Trophoblast cell (in vitro differentiated cells and primary cell): ENCODE measurements around the gene ZNF491.
"Not testable (repeated sequence)": the region's sequence is repeated elsewhere in the genome, so short reads cannot be mapped to it uniquely, and the experiment has no call there.

Experiments
- DNase-seq, 2 donors: peaks; one replicate each; pipeline ENCODE4 v3.0.0-alpha.2; 2016
- H2AFZ ChIP-seq: 2 replicates; pipeline ENCODE4 v1.6.1; 2013; ENCODE audit warnings: low read length, moderate library complexity, mild to moderate bottlenecking; ENCODE audit not compliant: insufficient read depth, poor library complexity
- H2AK5ac ChIP-seq: 2 replicates; pipeline ENCODE4 v1.6.1; 2013; ENCODE audit warnings: mild to moderate bottlenecking, low read length
- H2BK120ac ChIP-seq: 2 replicates; pipeline ENCODE4 v1.6.1; 2013; ENCODE audit warnings: low read length, mild to moderate bottlenecking, moderate library complexity; ENCODE audit not compliant: insufficient read depth, poor library complexity
- H2BK12ac ChIP-seq: 2 replicates; pipeline ENCODE4 v1.6.1; 2013; ENCODE audit warnings: mild to moderate bottlenecking, low read length, moderate library complexity
- H2BK5ac ChIP-seq: 2 replicates; pipeline ENCODE4 v1.6.1; 2013; ENCODE audit warnings: low read length, low read depth, moderate library complexity, mild to moderate bottlenecking; ENCODE audit not compliant: poor library complexity
- H3K14ac ChIP-seq: 2 replicates; pipeline ENCODE4 v1.6.1; 2013; ENCODE audit warnings: mild to moderate bottlenecking, low read length
- H3K18ac ChIP-seq: 2 replicates; pipeline ENCODE4 v1.6.1; 2013; ENCODE audit warnings: mild to moderate bottlenecking, low read length
- H3K23ac ChIP-seq: 2 replicates; pipeline ENCODE4 v1.6.1; 2013; ENCODE audit warnings: low read length
- H3K27ac ChIP-seq: 2 replicates; pipeline ENCODE4 v1.5.1; 2013; ENCODE audit warnings: low read depth, mild to moderate bottlenecking, inconsistent platforms, low read length, moderate library complexity
- H3K27me3 ChIP-seq: 2 replicates; pipeline ENCODE4 v1.6.1; 2013; ENCODE audit warnings: inconsistent platforms, mild to moderate bottlenecking, low read length, moderate library complexity; ENCODE audit not compliant: insufficient read depth
- H3K36me3 ChIP-seq, 2 experiments: 1 replicate in 1 of 2; 2 replicates in 1 of 2; pipeline ENCODE4 v1.6.1; 2013; ENCODE audit warnings: low read length in 2 of 2, mild to moderate bottlenecking in 2 of 2, moderate library complexity in 1 of 2; ENCODE audit not compliant: insufficient read depth in 2 of 2, control insufficient read depth in 1 of 2
- H3K4ac ChIP-seq: 2 replicates; pipeline ENCODE4 v1.6.1; 2013; ENCODE audit warnings: low read depth, mild to moderate bottlenecking, low read length, moderate library complexity
- H3K4me1 ChIP-seq, 2 experiments: 1 replicate in 1 of 2; 2 replicates in 1 of 2; pipeline ENCODE4 v1.6.1; 2013; ENCODE audit warnings: low read length in 2 of 2, mild to moderate bottlenecking in 2 of 2, moderate library complexity in 1 of 2; ENCODE audit not compliant: insufficient read depth in 2 of 2, control insufficient read depth in 1 of 2
- H3K4me2 ChIP-seq: 2 replicates; pipeline ENCODE4 v1.6.1; 2013; ENCODE audit warnings: inconsistent platforms, mild to moderate bottlenecking, low read length, moderate library complexity
- H3K4me3 ChIP-seq: 2 replicates; pipeline ENCODE4 v1.5.1; 2013; ENCODE audit warnings: mild to moderate bottlenecking, low read depth, low read length, inconsistent platforms
- H3K79me1 ChIP-seq: one replicate; pipeline ENCODE4 v1.6.1; 2013; ENCODE audit warnings: low read length
- H3K79me2 ChIP-seq: 2 replicates; pipeline ENCODE4 v1.6.1; 2013; ENCODE audit warnings: low read length, mild to moderate bottlenecking; ENCODE audit not compliant: control insufficient read depth, insufficient read depth, poor library complexity
- H3K9ac ChIP-seq: 2 replicates; pipeline ENCODE4 v1.6.1; 2013; ENCODE audit warnings: mild to moderate bottlenecking, low read length
- H3K9me3 ChIP-seq: 2 replicates; pipeline ENCODE4 v1.6.1; 2013; ENCODE audit warnings: low read depth, mild to moderate bottlenecking, control low read depth, inconsistent platforms, low read length; ENCODE audit not compliant: insufficient read depth
- H4K12ac ChIP-seq: 2 replicates; pipeline ENCODE4 v1.6.1; 2013; ENCODE audit warnings: low read depth, mild to moderate bottlenecking, low read length, moderate library complexity
- H4K8ac ChIP-seq: 2 replicates; pipeline ENCODE4 v1.6.1; 2013; ENCODE audit warnings: low read depth, mild to moderate bottlenecking, low read length, moderate library complexity
- H4K91ac ChIP-seq: one replicate; pipeline ENCODE4 v1.6.1; 2013; ENCODE audit warnings: low read depth, mild to moderate bottlenecking, low read length, moderate library complexity
- WGBS: extraction: QIAGEN DNeasy Blood & Tissue Kit; methylation state at CpG from one replicate; pipeline ENCODE4 v1.1.7; 2013; ENCODE audit warnings: missing lambda C conversion rate; ENCODE audit not compliant: insufficient read length, insufficient coverage; ENCODE audit errors: extremely low coverage; 5-methylcytosine and 5-hydroxymethylcytosine counted together

The ZNF491 gene

DNA sequence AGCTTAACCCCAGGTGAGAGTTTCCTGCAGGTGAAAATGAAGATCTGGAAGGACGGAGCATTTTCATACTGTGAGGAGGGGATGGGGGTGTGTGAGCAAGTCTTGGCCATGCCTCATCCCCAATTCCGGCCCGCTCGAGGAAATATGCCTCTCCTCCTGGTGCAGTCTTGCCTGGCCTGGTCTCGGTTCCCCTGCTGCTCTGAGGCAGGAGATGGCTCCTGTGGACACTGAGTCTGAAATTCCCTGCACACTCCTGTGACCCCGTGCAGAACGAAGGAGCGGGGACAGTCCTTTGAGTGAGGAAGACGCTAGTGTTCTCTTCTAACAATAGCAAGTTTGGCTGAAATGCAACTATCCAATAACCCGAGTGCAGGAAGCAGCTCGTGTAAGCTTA lies 49.9 kb downstream of the ZNF491 start:
- Histone ChIP-seq H2AFZ (no peak overlapping the region), H3K4me2 (no peak overlapping the region), H3K79me2 (no peaks in the 10 kb centered on the region), H3K23ac (no peak overlapping the region), H3K36me3 (no peaks in the 10 kb centered on the region), H4K12ac (no peak overlapping the region), H3K9ac (no peak overlapping the region), H4K8ac (no peak overlapping the region), H4K91ac (no peak overlapping the region), H2AK5ac (no peak overlapping the region), H3K4me3 (no peak overlapping the region), H2BK12ac (no peak overlapping the region), H3K27ac (no peak overlapping the region), H2BK5ac (no peak overlapping the region), H3K18ac (no peak overlapping the region), H3K9me3 (peaks cover 12% of the 10 kb centered on the region), H3K79me1 (no peaks in the 10 kb centered on the region), H3K4ac (no peak overlapping the region), H3K27me3 (no peaks in the 10 kb centered on the region), H3K4me1 (no peaks in the 10 kb centered on the region), H2BK120ac (no peak overlapping the region), H3K14ac (no peak overlapping the region)
- DNase-seq, result no peak
- no CpG with 5 or more reads among the region's 11 CpGs for WGBS

DNA sequence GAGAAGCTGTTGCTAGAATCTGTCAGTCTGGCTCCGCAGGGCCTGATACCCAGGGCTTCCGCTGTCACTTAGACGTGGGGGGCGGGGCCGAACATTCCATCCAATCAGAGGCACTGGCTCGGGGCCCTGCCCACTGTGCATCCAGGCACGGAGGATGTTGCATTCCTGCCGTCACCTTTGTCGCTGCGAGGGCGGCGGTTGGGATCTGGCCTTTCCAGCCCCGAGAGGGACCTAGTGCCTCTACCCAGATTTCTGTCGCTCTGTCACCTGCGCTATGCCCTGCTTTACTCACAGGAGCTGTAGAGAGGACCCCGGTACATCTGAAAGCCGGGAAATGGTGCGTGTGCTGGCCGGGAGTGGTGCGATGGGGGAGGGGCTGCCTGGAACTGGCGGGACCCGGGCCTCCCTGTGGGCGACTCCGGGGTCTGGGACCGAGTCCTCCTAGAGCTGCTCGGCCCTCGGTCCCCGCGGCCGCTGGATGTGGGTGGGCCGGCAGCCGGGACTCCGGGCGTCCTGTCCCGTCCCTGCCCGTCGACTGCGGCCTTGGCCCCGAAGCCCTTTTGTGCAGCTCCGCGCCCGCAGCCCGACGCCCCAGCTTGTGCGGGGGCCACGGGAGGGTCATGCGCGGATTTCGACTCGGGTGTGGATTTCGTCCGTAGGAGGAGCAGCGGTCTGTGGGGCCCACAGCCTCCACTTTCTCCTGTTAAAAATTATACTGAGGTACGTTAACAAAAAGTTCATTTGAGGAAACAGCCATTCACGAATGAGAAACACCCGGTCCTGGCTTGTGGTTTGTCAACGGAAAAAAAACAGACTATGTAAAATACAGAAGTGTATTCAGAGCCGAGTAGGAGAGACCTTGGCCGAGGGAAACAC lies 50.5 kb downstream of the ZNF491 start, which contains the start of gene ZNF439:
ZNF439 (plus strand) TSS at position 133 of the 876 bp plus-strand sequence; CDS start at position 275, 142 bp downstream.
- Histone ChIP-seq H2AK5ac (no peak within 1 kb of the TSS), H4K12ac (no peak within 1 kb of the TSS), H2BK5ac (no peak within 1 kb of the TSS), H4K91ac (no peak within 1 kb of the TSS), H3K23ac (no peak within 1 kb of the TSS), H3K79me2 (no peaks in the 10 kb centered on the region), H3K79me1 (no peaks in the 10 kb centered on the region), H3K14ac (no peak within 1 kb of the TSS), H3K4ac (no peak within 1 kb of the TSS), H3K4me3 (no peak within 1 kb of the TSS), H3K36me3 (no peaks in the 10 kb centered on the region), H3K9ac (no peak within 1 kb of the TSS), H3K27ac (no peak within 1 kb of the TSS), H2AFZ (no peak within 1 kb of the TSS), H3K4me2 (peak within 1 kb of the TSS; percentile 31), H3K27me3 (no peaks in the 10 kb centered on the region), H3K18ac (no peak within 1 kb of the TSS), H4K8ac (no peak within 1 kb of the TSS), H2BK12ac (no peak within 1 kb of the TSS), H3K9me3 (peaks cover 16% of the 10 kb centered on the region), H3K4me1 (no peaks in the 10 kb centered on the region), H2BK120ac (no peak within 1 kb of the TSS)
- DNase-seq, result peak; percentile 94 to 97
- WGBS, result no CpG with 5 or more reads among the region's 59 CpGs

DNA sequence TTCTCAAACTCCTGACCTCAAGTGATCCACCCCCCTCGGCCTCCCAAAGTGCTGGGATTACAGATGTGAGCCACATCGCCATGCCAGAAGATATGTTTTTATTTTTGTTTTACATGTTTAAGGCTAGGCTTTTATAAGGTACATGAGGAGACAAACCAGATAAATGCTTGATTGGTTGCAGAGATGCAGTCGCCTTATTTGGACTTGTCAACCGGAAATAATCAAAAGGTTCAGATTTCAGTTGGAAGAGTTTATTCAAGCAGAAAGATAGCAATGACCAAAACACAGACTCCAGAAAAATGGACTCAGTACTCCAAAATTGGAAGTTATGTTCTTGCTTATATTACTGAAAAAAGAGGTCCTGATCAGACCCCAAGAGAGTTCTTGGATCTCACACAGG lies 52.0 kb downstream of the ZNF491 start:
- not testable (repeated sequence) for H2BK120ac ChIP-seq, H4K91ac ChIP-seq, H3K23ac ChIP-seq, H3K79me1 ChIP-seq, H3K36me3 ChIP-seq, H2BK12ac ChIP-seq, H3K79me2 ChIP-seq, H3K14ac ChIP-seq, H3K4ac ChIP-seq, H3K4me3 ChIP-seq, DNase-seq, H3K27ac ChIP-seq, H3K9ac ChIP-seq, H4K8ac ChIP-seq, H2AFZ ChIP-seq, H3K4me1 ChIP-seq, H3K18ac ChIP-seq, H3K4me2 ChIP-seq, H3K27me3 ChIP-seq, H4K12ac ChIP-seq, H2BK5ac ChIP-seq, H2AK5ac ChIP-seq
- WGBS, result no CpG with 5 or more reads among the region's 4 CpGs
- peaks cover 18% of the 10 kb centered on the region for H3K9me3 ChIP-seq

DNA sequence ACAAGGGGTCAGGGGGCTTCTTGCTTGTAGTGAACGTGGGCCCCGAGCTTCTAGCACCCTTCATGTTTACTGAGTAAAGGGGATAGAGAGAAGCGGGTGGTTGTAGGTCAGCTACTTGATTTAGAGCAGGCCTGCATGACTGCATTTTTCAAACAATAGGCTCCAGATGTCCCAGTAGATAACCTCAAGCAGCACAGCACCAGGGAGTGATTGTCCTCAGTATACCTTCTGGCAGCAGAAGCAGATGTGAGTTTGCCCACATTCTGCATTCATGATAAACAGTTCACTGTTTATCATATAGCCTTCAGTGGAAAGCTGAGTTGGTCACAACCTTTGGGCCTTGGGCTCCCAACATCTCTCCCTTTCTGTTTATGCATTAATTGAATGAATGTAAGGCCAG lies 55.0 kb downstream of the ZNF491 start:
- Histone ChIP-seq H3K27me3 (no peaks in the 10 kb centered on the region), H3K36me3 (no peaks in the 10 kb centered on the region), H3K18ac (no peak overlapping the region), H3K79me1 (no peaks in the 10 kb centered on the region), H4K8ac (no peak overlapping the region), H3K9ac (no peak overlapping the region), H2BK120ac (no peak overlapping the region), H2BK12ac (no peak overlapping the region), H2AK5ac (no peak overlapping the region), H3K4me1 (no peaks in the 10 kb centered on the region), H3K23ac (no peak overlapping the region), H3K79me2 (no peaks in the 10 kb centered on the region), H3K27ac (no peak overlapping the region), H2AFZ (no peak overlapping the region), H3K4ac (no peak overlapping the region), H3K14ac (no peak overlapping the region), H3K4me2 (no peak overlapping the region), H2BK5ac (no peak overlapping the region), H4K12ac (no peak overlapping the region), H4K91ac (no peak overlapping the region), H3K4me3 (no peak overlapping the region), H3K9me3 (peaks cover 18% of the 10 kb centered on the region)
- no CpG with 5 or more reads among the region's 3 CpGs for WGBS
- DNase-seq, result peak; percentile 35 to 68
